Measurements from ENCODE around the gene IDUA.

The IDUA gene

DNA sequence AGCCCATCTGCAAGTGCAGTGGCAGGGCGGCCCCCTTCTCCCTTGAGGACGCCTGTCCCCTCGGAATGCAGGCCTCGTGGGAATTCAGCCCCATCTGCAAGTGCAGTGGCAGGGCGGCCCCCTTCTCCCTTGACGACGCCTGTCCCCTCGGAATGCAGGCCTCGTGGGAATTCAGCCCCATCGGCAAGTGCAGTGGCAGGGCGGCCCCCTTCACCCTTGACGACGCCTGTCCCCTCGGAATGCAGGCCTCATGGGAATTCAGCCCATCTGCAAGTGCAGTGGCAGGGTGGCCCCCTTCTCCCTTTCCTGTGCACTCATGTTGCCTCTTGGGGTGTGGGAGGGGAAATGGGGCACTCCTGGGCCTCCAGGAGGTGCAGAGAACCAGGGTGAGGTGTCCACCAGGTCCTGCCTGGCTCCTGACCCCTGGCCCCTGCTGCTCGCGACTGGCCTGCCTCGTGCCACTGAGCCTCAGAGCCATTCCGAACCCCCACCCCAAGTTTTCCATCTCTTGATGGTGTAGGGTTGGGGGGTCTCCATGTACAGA, 13.1 kb downstream of the IDUA start:
- ChIA-PET CTCF (no interaction called here), POLR2A (no interaction called here)
- TF ChIP-seq, protein P1, sequence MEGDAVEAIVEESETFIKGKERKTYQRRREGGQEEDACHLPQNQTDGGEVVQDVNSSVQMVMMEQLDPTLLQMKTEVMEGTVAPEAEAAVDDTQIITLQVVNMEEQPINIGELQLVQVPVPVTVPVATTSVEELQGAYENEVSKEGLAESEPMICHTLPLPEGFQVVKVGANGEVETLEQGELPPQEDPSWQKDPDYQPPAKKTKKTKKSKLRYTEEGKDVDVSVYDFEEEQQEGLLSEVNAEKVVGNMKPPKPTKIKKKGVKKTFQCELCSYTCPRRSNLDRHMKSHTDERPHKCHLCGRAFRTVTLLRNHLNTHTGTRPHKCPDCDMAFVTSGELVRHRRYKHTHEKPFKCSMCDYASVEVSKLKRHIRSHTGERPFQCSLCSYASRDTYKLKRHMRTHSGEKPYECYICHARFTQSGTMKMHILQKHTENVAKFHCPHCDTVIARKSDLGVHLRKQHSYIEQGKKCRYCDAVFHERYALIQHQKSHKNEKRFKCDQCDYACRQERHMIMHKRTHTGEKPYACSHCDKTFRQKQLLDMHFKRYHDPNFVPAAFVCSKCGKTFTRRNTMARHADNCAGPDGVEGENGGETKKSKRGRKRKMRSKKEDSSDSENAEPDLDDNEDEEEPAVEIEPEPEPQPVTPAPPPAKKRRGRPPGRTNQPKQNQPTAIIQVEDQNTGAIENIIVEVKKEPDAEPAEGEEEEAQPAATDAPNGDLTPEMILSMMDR (IDR thresholded peaks at IDR 0.05; ENCODE audit: control extremely low read depth, extremely low read depth, low read depth, missing control alignments), result no peak
- no peak for DNase-seq (ENCODE audit: extremely low spot score)

DNA sequence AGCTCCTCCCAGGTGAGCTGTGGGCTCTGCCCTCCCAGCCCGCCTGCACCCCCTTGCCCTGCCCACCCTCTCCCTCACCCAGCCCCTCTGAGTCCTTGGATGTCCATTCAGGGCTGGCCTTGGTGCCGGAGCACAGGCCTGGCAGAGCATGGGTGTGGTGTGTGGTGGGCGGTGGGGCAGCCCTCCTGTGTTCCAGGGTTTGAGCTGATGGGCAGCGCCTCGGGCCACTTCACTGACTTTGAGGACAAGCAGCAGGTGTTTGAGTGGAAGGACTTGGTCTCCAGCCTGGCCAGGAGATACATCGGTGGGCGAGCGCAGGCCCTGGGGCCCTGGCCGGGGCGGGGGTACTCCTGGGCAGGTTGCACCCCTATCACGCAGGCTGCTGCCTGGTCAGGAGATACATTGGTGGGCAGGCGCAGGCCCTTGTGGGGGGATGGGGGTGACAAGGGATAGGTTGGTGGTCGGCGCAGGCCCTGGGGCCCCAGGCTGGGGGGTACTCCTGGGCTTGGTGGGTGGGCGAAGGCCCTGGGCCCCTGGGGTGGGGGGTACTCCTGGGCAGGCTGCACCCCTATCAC, 13.9 kb downstream of the IDUA start:
- POLR2A ChIA-PET, result no interaction called here
- TF ChIP-seq, protein P1 (IDR thresholded peaks at IDR 0.05; ENCODE audit: control extremely low read depth, extremely low read depth, low read depth, missing control alignments), result no peak
- CTCF ChIA-PET, result no interaction called here
- DNase-seq (ENCODE audit: extremely low spot score), result no peak

DNA sequence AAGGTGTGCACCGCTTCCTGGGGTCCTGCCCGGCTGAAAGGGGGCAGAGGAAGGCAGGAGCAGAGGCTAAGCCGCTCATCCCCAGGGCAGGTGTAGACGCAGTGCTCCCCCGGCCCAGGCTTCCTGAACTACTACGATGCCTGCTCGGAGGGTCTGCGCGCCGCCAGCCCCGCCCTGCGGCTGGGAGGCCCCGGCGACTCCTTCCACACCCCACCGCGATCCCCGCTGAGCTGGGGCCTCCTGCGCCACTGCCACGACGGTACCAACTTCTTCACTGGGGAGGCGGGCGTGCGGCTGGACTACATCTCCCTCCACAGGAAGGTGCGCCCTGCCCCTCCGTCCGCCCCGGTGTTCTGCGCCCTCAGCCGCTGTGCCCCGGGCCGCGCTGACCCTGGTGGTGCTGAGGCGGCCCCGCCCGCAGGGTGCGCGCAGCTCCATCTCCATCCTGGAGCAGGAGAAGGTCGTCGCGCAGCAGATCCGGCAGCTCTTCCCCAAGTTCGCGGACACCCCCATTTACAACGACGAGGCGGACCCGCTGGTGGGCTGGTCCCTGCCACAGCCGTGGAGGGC, 14.8 kb downstream of the IDUA start:
- no peak for DNase-seq (ENCODE audit: extremely low spot score)
- ChIA-PET POLR2A (no interaction called here), CTCF (no interaction called here)
- TF ChIP-seq, protein P1 (IDR thresholded peaks at IDR 0.05; ENCODE audit: control extremely low read depth, extremely low read depth, low read depth, missing control alignments), result no peak

DNA sequence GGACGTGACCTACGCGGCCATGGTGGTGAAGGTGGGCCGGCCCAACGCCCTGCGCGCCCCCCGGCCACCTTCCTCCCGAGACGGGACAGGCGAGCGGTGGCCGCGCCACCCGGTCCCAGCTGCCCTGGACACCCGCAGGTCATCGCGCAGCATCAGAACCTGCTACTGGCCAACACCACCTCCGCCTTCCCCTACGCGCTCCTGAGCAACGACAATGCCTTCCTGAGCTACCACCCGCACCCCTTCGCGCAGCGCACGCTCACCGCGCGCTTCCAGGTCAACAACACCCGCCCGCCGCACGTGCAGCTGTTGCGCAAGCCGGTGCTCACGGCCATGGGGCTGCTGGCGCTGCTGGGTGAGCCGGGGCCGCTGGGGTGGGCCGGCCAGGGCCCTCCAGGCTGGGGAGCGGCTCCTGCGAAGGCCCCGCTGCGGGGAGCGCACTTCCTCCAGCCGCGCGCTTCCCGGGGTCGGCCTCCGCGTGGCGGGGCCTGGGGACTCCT, 15.3 kb downstream of the IDUA start:
- ChIA-PET CTCF (no interaction called here), POLR2A (no interaction called here)
- no peak for DNase-seq (ENCODE audit: extremely low spot score)
- TF ChIP-seq, protein P1 (IDR thresholded peaks at IDR 0.05; ENCODE audit: control extremely low read depth, extremely low read depth, low read depth, missing control alignments), result no peak

DNA sequence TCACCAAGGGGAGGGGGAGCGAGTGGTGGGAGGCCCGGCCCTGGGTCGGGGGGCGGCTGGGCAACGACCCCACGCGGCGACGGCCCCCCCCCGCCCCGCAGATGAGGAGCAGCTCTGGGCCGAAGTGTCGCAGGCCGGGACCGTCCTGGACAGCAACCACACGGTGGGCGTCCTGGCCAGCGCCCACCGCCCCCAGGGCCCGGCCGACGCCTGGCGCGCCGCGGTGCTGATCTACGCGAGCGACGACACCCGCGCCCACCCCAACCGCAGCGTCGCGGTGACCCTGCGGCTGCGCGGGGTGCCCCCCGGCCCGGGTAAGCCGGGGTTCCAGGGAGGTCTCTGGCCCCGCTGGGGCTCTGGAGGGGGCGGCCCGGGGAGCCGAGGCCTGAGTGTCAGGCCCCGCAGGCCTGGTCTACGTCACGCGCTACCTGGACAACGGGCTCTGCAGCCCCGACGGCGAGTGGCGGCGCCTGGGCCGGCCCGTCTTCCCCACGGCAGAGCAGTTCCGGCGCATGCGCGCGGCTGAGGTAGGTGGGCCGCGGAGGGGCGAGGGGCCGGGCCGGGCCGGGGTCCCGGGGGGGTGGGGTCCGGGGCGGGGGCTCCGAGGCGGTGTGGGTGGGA, 15.9 kb downstream of the IDUA start:
- CTCF ChIA-PET, result no interaction called here
- POLR2A ChIA-PET, result interaction anchor here (0.5 kb wide), 1 partner anchor 255 kb away, joined by 3 read pairs; no protein-coding TSS in a partner anchor
- no peak for DNase-seq (ENCODE audit: extremely low spot score)
- TF ChIP-seq, protein P1 (IDR thresholded peaks at IDR 0.05; ENCODE audit: control extremely low read depth, extremely low read depth, low read depth, missing control alignments), result no peak

DNA sequence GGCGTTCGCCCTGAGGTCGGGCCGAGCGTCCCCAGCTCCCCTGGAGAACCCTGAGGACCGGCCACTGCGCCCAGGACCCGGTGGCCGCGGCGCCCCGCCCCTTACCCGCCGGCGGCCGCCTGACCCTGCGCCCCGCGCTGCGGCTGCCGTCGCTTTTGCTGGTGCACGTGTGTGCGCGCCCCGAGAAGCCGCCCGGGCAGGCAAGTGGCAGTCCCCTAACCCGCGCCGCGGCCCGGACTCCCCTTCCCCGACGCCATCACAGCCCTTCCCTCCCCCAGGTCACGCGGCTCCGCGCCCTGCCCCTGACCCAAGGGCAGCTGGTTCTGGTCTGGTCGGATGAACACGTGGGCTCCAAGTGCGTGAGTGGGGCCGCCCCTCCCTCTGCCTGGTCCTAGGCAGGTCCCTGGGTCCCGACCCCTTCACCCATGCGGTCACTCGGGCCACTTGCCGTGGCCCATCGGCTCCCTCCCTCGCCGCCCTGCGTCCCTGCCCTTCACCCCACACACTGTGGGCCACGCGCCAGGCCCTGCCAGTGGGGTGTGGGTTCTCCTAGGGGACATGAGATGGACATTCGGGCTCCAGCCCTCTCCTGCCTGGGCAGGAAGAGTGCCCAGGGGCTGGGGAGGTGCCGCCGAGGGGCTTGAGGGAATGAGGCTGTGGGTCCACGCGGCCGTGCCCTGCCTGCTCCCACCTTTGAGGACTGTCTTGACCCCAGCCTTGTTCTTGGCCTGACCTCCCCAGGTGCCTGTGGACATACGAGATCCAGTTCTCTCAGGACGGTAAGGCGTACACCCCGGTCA, 16.6 kb downstream of the IDUA start:
- TF ChIP-seq, protein P1 (IDR thresholded peaks at IDR 0.05; ENCODE audit: control extremely low read depth, extremely low read depth, low read depth, missing control alignments), result no peak
- POLR2A ChIA-PET, result interaction anchor here (0.5 kb wide), 1 partner anchor 255 kb away, joined by 3 read pairs; no protein-coding TSS in a partner anchor
- CTCF ChIA-PET, result no interaction called here
- DNase-seq (ENCODE audit: extremely low spot score), result no peak
